DND-41 (cell line): ENCODE measurements around the gene BTRC.

Experiments
- CTCF ChIP-seq: IDR thresholded peaks from 2 replicates; pipeline ENCODE4 v1.5.1; 2012; ENCODE audit warnings: borderline replicate concordance, low read length, moderate library complexity, mild to moderate bottlenecking; ENCODE audit not compliant: poor library complexity, severe bottlenecking; ENCODE audit errors: extremely low read depth
- EZH2 ChIP-seq: IDR thresholded peaks from 3 replicates; pipeline ENCODE4 v1.6.1; 2012; ENCODE audit warnings: borderline replicate concordance, low read depth, mild to moderate bottlenecking, moderate library complexity, low read length, inconsistent platforms; ENCODE audit not compliant: severe bottlenecking

GRCh38 chr10:101565370-101565900, 211.5 kb downstream of the BTRC start:
- TF ChIP-seq EZH2 (no peak), CTCF (no peak)
